ENCODE data around the gene TTC28.
"Not testable (repeated sequence)": the region's sequence is repeated elsewhere in the genome, so short reads cannot be mapped to it uniquely, and the experiment has no call there.

The TTC28 gene

GRCh38 chr22:28570696-28571373 lies 108.8 kb downstream of the TTC28 start:
- H3K4me2 ChIP-seq (ENCODE audit: low read depth, low read length, poor library complexity, severe bottlenecking), result no peak overlapping the region
- H2AFZ ChIP-seq (ENCODE audit: low read depth, low read length, severe bottlenecking), result no peak overlapping the region
- no peaks in the 10 kb centered on the region for H4K20me1 ChIP-seq (ENCODE audit: low read depth, low read length)
- H3F3A ChIP-seq (ENCODE audit: insufficient read depth), result no peaks in the 10 kb centered on the region
- TF ChIP-seq CTCF (IDR thresholded peaks at IDR 0.05; ENCODE audit: insufficient read depth, low read length, poor library complexity, severe bottlenecking), result no peak
- TF ChIP-seq EZH2phosphoT487 (conservative IDR thresholded peaks at IDR 0.05; ENCODE audit: low read length), result no peak
- H3K9ac ChIP-seq (ENCODE audit: low read length), result no peak overlapping the region
- H3K4me3 ChIP-seq (ENCODE audit: insufficient read depth, low read length, poor library complexity, severe bottlenecking), result no peak overlapping the region
- H3K9me3 ChIP-seq (ENCODE audit: insufficient read depth, low read length), result no peaks in the 10 kb centered on the region
- H3K27ac ChIP-seq (ENCODE audit: low read depth, low read length), result no peak overlapping the region
- no peaks in the 10 kb centered on the region for H3K79me2 ChIP-seq (ENCODE audit: insufficient read depth, low read length)
- H3K36me3 ChIP-seq (ENCODE audit: low read length), result no peaks in the 10 kb centered on the region
- no peaks in the 10 kb centered on the region for H3K27me3 ChIP-seq (ENCODE audit: low read length)
- H3K9me2 ChIP-seq (replicated peaks; ENCODE audit: insufficient read depth, low read length), result no peaks in the 10 kb centered on the region

DNA sequence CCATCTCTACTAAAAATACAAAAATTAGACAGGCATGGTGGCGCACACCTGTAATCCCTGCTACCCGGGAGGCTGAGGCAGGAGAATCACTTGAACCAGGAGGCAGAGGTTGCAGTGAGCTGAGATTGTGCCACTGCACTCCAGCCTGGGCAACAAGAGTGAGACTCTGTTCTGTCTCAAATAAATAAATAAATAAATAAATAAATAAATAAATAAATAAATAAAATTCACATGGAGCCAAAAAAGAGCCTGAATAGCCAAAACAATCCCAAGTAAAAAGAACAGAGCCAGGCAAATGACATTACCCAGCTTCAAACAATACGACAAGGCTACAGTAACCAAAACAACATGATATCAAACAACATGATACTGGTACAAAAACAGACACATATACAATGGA lies 110.7 kb downstream of the TTC28 start:
- not testable (repeated sequence) for H3K9me2 ChIP-seq (replicated peaks; ENCODE audit: insufficient read depth, low read length); H3K36me3 ChIP-seq (ENCODE audit: low read length); H3K27ac ChIP-seq (ENCODE audit: low read depth, low read length); H3K9ac ChIP-seq (ENCODE audit: low read length); H2AFZ ChIP-seq (ENCODE audit: low read depth, low read length, severe bottlenecking); H3F3A ChIP-seq (ENCODE audit: insufficient read depth); H3K4me3 ChIP-seq (ENCODE audit: insufficient read depth, low read length, poor library complexity, severe bottlenecking); H3K27me3 ChIP-seq (ENCODE audit: low read length); H3K79me2 ChIP-seq (ENCODE audit: insufficient read depth, low read length); H3K4me2 ChIP-seq (ENCODE audit: low read depth, low read length, poor library complexity, severe bottlenecking); H4K20me1 ChIP-seq (ENCODE audit: low read depth, low read length); H3K9me3 ChIP-seq (ENCODE audit: insufficient read depth, low read length)

DNA sequence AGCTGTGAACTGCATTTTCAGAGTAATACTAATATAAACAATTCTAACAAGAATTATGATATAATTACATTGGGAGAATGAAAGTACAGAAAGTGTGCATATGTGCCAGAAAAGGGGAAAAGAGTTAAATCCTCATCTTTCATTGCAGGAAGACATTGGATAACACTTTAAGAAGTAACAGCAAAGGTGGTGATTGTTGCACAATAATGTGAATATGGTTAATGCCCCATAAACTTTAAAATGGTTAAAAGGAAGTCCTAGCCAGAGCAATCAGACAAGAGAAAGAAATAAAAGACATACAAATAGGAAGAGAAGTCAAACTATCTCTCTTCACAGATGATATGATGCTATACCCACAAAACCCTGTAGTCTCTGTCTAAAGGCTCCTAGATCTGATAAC lies 111.5 kb downstream of the TTC28 start:
- Histone ChIP-seq H4K20me1 (ENCODE audit: low read depth, low read length) (no peaks in the 10 kb centered on the region), H3K9me3 (ENCODE audit: insufficient read depth, low read length) (no peaks in the 10 kb centered on the region), H3K36me3 (ENCODE audit: low read length) (no peaks in the 10 kb centered on the region), H2AFZ (ENCODE audit: low read depth, low read length, severe bottlenecking) (no peak overlapping the region), H3K27ac (ENCODE audit: low read depth, low read length) (no peak overlapping the region), H3K9me2 (replicated peaks; ENCODE audit: insufficient read depth, low read length) (no peaks in the 10 kb centered on the region), H3K27me3 (ENCODE audit: low read length) (no peaks in the 10 kb centered on the region), H3F3A (ENCODE audit: insufficient read depth) (no peaks in the 10 kb centered on the region), H3K79me2 (ENCODE audit: insufficient read depth, low read length) (no peaks in the 10 kb centered on the region), H3K4me3 (ENCODE audit: insufficient read depth, low read length, poor library complexity, severe bottlenecking) (no peak overlapping the region), H3K9ac (ENCODE audit: low read length) (no peak overlapping the region), H3K4me2 (ENCODE audit: low read depth, low read length, poor library complexity, severe bottlenecking) (no peak overlapping the region)
- TF ChIP-seq CTCF (IDR thresholded peaks at IDR 0.05; ENCODE audit: insufficient read depth, low read length, poor library complexity, severe bottlenecking) (no peak), EZH2phosphoT487 (conservative IDR thresholded peaks at IDR 0.05; ENCODE audit: low read length) (no peak)

- not testable (repeated sequence) for H3K27ac ChIP-seq (ENCODE audit: low read depth, low read length); H3K9me3 ChIP-seq (ENCODE audit: insufficient read depth, low read length); H3K4me2 ChIP-seq (ENCODE audit: low read depth, low read length, poor library complexity, severe bottlenecking); H3K4me3 ChIP-seq (ENCODE audit: insufficient read depth, low read length, poor library complexity, severe bottlenecking); H3K27me3 ChIP-seq (ENCODE audit: low read length); H4K20me1 ChIP-seq (ENCODE audit: low read depth, low read length); H3K9ac ChIP-seq (ENCODE audit: low read length); H2AFZ ChIP-seq (ENCODE audit: low read depth, low read length, severe bottlenecking); H3F3A ChIP-seq (ENCODE audit: insufficient read depth); H3K79me2 ChIP-seq (ENCODE audit: insufficient read depth, low read length); H3K9me2 ChIP-seq (replicated peaks; ENCODE audit: insufficient read depth, low read length); H3K36me3 ChIP-seq (ENCODE audit: low read length)
Measured at GRCh38 chr22:28566920-28567499, 112.6 kb downstream of the TTC28 start.

Measured in SU-DHL-6 (cell line).